ENCODE data around the gene TPCN2.

The TPCN2 gene

GRCh38 chr11:69171476-69172240 lies 122.9 kb downstream of the TPCN2 start:
- DNase-seq, result no peak

GRCh38 chr11:69172674-69173073 lies 123.9 kb downstream of the TPCN2 start:
- no peak for DNase-seq

DNA sequence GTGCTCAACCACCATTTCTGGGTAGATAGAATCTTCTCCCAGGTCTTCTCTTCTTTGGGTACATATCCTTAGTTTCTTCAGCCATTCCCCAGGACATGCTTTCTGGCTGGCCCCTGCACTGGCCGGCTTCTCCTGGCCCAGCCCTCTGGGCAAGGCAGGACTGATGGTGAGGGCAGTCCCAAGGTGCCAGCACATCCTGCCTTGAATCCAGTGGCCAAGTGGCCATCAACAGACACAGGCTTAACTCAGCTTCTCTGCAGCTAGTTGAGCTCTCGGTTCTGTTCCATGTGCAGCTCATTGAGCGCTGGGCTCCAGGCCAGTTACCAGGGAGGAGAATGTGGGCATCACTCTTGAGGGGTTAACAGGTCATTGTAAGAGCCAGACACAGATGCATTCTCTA lies 124.6 kb downstream of the TPCN2 start:
- no peak for DNase-seq

DNA sequence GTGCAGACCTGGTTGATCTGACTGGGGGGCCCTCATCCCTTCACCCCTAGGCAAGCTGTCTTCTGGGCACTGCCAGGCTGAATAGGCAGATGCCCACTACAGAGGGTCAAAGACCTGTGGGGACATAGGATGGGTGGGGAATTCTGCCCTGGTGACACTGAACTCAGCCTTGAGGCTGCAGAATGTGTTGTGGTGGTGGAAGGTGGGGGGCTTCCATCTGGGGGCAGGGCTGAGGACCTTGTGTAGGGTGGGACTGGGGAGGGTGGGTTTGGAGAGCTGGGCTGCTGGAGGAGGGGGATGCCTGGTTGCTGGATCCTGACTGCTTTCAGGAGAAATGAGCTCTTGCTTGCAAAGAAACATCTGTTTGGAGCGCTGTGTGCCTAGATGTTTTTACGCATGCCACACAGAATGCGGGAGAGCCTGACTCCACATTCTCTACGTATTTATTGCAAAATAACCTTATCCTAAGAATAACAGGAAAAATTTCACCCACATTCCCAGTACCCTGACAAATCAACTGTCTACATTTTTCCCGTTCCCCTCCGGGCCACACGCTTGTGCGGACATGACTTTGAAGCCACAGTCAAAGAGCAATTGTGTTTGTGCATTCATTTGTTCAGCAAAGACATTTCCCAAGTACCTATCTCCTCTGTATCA lies 125.3 kb downstream of the TPCN2 start:
- no peak for DNase-seq

- no peak for DNase-seq
Measured at GRCh38 chr11:69174841-69175240, 126.1 kb downstream of the TPCN2 start.

DNA sequence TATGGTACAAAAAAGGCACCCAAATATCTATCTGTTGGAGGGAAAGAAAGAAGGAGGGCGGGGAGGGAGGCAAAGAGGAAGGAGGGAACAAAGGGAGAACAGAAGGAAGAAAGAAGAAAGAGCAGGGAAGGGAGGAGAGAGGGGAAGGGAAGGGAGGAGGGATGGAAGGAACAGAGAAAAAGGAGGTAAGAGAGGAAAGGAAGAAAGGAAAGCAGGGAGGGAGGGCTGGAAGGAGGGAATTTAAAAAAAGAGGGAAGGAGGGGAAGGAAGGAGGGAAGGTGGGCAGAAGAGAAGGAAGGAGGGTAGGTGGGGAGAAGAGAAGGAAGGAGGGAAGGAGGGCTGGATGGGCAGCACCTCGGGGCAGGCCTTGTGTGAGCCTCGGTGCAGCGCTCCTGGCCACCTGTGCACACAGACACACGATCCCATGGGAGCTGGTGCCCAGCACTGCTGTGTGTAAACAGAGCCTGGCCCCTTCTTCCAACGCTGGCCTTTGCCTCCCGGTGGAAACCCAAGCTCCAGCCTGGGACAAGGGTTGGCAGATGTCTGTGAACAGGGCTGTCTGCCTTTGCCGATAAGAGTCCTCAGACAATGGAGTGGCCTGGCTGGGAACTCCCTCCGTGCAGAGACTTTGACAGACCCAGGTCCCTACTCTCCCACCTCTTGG lies 130.2 kb downstream of the TPCN2 start:
- DNase-seq, result no peak

GRCh38 chr11:69180226-69180625 lies 131.5 kb downstream of the TPCN2 start:
- no peak for DNase-seq

GRCh38 chr11:69180726-69181125 lies 132.0 kb downstream of the TPCN2 start:
- DNase-seq, result no peak

GRCh38 chr11:69183613-69184012 lies 134.9 kb downstream of the TPCN2 start:
- no peak for DNase-seq

Measured in stimulated activated CD4-positive, alpha-beta T cell treated with anti-CD3 and anti-CD28 coated beads, Interleukin-4, amount 100 ng/mL, for 1 hour (primary cell).